ENCODE data around the gene ALK.
A peak's percentile ranks its signal among the peaks of the same experiment; 100 is the strongest.

ALK gene

GRCh38 chr2:29241955-29242565 is 679.3 kb downstream of the ALK start:
- no peak for DNase-seq (ENCODE audit: low spot score)

GRCh38 chr2:29241341-29241740 is 680.0 kb downstream of the ALK start:
- TF ChIP-seq CTCF (IDR thresholded peaks at IDR 0.05; ENCODE audit: extremely low read depth, missing control alignments) = no peak
- no peak for DNase-seq (ENCODE audit: low spot score)

More at GRCh38 chr2:29241955-29242565, 679.3 kb downstream of the ALK start:
- TF ChIP-seq CTCF (IDR thresholded peaks at IDR 0.05; ENCODE audit: extremely low read depth, missing control alignments) = no peak

- DNase-seq (ENCODE audit: low spot score) = no peak
These were observed 680.8 kb downstream of the ALK start for GRCh38 chr2:29240601-29241000.

GRCh38 chr2:29239209-29239960 is 682.0 kb downstream of the ALK start:
- no peak for DNase-seq (ENCODE audit: low spot score)
- no peak for TF ChIP-seq CTCF (IDR thresholded peaks at IDR 0.05; ENCODE audit: extremely low read depth, missing control alignments)

More at GRCh38 chr2:29240601-29241000, 680.8 kb downstream of the ALK start:
- no peak for TF ChIP-seq CTCF (IDR thresholded peaks at IDR 0.05; ENCODE audit: extremely low read depth, missing control alignments)

- DNase-seq (ENCODE audit: low spot score) = peak; percentile 58
- TF ChIP-seq CTCF (IDR thresholded peaks at IDR 0.05; ENCODE audit: extremely low read depth, missing control alignments) = peak; percentile 59
These were observed 682.9 kb downstream of the ALK start for GRCh38 chr2:29238497-29238896.

- no peak for DNase-seq (ENCODE audit: low spot score)
- no peak for TF ChIP-seq CTCF (IDR thresholded peaks at IDR 0.05; ENCODE audit: extremely low read depth, missing control alignments)
These were observed 685.3 kb downstream of the ALK start for GRCh38 chr2:29236074-29236473.

GRCh38 chr2:29235411-29235810 is 686.0 kb downstream of the ALK start:
- TF ChIP-seq CTCF (IDR thresholded peaks at IDR 0.05; ENCODE audit: extremely low read depth, missing control alignments) = no peak
- no peak for DNase-seq (ENCODE audit: low spot score)

Measured in GM20000 (cell line).